Stimulated activated CD8-positive, alpha-beta memory T cell treated with anti-CD3 and anti-CD28 coated beads, Interleukin-12 subunit alpha, Interleukin-12 subunit beta, amount 100 ng/mL, for 4 hours (primary cell): ENCODE data around the gene TCF4.
A peak's percentile ranks its signal among the peaks of the same experiment; 100 is the strongest.

ENCODE experiments used
- DNase-seq: peaks from one replicate; pipeline ENCODE4 v3.0.0-alpha.2; 2020; ENCODE audit warnings: low read depth

Gene TCF4

GRCh38 chr18:55588111-55588869 lies at the start of gene TCF4:
Gene TCF4 (minus strand): TSS chr18:55588192. CDS start chr18:55587116, 1,076 bp downstream.
- DNase-seq = no peak

DNA sequence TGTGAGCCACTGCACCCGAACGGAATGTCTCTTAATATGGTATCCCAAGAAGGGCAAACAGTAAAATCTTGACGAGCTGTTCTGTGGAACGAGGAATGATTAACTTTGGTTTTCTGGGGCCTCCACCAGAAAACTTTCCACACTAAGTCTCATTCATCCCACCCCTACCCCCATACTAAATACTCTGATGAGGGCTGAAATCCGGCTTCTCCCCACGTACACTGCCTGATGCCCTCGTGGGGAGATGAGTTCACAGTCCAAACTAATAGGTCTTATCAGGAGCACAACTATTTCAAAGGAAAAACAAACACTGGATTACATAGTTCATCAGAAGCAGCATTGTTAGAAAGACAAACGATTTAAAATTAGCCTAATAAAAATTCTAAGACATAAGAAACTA lies 49.2 kb upstream of the TCF4 start:
- DNase-seq = no peak

DNA sequence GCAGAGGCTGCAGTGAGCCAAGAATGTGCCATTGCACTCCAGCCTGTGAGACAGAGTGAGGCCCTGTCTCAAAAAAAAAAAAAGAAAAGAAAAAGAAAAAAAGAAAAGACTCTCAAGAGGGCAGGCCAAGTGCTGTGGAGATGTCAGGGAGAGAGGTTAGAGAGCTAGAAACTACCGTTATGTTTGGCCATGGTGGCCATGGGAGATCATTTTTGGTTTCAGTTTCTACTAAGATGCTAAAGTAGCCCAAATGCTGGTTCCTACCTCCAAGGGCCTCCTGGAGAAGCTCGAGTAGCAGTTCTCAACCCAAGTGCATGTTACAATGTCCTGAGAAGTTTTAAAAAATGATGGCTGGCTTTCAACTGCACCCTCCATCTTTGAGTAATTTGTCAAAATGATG lies 47.4 kb upstream of the TCF4 start:
- DNase-seq = no peak

- DNase-seq = no peak
Observed at GRCh38 chr18:55634545-55634944, 46.6 kb upstream of the TCF4 start.

GRCh38 chr18:55633032-55633431 lies 45.0 kb upstream of the TCF4 start:
- DNase-seq = no peak

DNA sequence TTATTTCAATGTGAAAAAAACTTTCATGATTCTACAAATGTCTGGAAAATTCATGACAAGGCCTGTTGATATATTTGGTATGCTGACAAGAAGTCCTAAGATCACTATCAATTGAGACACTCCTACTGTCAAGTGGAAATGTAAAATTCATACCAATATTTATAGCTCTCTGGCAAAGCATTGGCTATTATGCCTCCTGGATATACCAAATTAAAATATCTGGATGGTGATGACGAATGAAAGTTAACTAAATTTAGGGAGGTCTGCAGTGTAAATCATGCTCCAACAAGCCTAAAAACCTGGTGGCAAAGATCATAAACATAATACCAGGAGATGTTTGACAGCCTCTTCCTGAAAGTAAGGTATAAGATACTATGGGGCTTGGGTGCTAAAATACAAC lies 41.1 kb upstream of the TCF4 start:
- no peak for DNase-seq

DNA sequence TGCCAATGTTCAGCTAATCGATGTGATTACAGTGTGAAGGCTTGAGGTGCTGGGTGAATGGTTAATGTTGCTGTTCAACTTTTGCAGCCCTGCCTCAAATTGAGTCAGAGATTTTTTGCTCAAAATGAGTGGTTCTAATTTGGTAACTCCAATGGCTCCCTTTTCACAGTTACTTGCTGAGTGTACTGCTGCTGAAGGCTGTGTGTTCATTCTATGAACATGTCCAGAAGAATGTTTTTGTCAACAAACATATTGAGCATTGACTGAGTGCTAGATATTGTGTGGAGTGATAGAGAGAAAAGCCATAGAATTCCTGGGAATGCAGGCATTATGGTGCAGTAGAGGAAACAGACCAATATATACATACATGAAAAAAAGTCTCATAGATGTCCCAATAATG lies 39.0 kb upstream of the TCF4 start:
- DNase-seq = no peak

DNA sequence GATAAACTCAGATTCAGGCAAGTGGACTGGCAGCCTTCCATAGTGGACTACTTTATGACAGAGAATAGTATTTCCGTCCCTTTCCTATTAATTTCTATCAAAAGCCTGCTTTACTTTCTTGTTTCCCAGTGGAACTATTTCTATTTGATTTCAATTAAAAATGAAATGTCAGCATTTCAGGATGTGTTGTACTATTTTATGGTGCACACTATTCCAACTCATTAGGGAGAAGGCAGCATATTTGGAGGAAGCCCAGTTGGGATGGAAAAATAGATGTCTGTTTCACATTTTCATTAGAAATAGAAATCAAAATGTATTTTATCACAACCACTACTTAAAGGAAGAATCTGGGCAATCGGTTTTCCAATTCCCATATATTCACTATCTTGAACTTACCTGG lies 37.9 kb upstream of the TCF4 start:
- DNase-seq = no peak

GRCh38 chr18:55623626-55624025 lies 35.6 kb upstream of the TCF4 start:
- DNase-seq = no peak

GRCh38 chr18:55610506-55610905 lies 22.5 kb upstream of the TCF4 start:
- no peak for DNase-seq

GRCh38 chr18:55609160-55609825 lies 21.3 kb upstream of the TCF4 start:
- DNase-seq = no peak

GRCh38 chr18:55608497-55608896 lies 20.5 kb upstream of the TCF4 start:
- DNase-seq = no peak

GRCh38 chr18:55607773-55608172 lies 19.8 kb upstream of the TCF4 start:
- DNase-seq = no peak

DNA sequence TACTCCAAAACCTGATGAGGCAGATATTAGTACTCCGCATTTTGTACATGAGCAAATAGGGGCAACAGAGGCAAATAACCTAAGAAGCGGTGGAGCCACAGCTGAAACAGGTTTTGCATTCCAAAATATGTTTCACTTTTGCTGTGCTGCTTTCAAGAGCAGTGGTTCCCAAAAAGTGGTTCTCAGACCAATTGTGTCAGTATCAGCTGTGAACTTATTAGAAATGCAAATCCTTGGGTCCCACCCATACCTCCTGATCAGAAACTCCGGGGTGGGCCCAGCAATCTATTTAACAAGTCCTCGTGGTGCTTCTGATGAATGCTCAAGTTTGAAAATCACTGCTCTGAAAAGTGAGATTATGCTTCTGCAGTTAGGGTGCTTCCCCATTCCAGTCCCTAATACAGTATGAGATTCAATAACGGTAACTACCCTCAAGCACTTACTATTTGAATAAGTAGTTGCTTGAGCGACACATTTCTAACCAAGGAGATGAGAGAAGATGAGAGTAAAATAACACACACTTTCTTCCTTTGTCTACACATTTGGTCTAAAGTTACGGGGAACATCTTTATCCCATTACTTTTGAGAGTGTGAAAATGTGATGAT lies 17.8 kb upstream of the TCF4 start:
- DNase-seq = no peak

DNA sequence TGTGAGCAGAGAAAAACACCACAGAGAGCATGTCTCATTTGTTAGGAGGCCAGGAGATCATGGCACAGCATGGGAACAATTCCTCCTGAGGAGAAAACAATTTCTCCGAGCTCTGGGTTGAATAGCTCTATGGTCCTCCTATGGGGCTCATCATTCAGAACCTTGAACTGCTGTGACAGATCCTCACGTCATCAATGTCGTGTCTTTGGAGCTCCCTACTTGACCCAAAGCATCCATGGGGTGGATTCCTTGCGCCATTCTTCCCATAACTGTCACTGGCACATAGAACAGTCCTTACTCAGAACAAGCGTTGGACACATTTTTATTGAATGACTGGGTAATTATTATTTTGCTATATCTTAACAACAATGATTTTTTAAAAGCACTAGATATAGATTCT lies 15.8 kb upstream of the TCF4 start:
- DNase-seq = no peak

DNA sequence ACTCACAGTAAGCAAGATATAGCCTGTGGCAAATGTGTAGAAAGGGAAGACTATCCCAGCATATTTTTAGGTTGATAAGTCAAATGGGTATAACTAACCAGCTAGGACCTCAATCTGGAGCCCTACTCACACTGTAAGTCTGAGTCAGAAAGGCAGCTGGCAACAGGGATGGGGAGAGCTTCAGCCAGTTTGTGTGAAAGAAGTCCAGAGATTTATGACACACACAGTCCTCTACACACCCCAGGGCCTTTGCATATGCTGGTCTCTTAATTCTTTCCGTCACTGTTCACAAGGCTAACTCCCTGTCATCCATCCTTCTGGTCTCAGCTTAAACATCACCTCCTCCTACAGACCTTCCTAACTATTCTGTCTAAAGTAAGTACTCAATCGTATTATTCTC lies 5.9 kb upstream of the TCF4 start:
- DNase-seq = no peak

DNA sequence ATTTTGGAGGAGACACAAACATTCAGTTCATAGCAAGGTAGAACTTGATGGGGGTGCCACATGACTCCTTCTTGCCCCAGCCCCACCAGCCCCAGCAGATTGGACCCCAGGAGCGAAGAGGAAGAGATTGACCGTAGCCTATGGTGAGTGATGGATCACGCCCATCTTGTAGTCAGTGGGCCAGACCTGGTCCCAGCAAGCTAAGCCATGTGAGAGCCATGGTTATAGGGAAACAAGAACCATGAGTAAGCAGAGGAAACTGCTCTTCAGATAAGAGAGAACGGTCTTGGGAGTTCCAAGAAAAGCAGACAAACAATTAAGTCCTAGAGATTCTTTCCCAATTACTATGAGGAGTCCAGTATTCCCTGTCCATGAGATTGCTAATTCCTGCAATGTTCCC lies 4.6 kb upstream of the TCF4 start:
- no peak for DNase-seq

GRCh38 chr18:55592106-55592505 lies 4.1 kb upstream of the TCF4 start:
- DNase-seq = no peak

DNA sequence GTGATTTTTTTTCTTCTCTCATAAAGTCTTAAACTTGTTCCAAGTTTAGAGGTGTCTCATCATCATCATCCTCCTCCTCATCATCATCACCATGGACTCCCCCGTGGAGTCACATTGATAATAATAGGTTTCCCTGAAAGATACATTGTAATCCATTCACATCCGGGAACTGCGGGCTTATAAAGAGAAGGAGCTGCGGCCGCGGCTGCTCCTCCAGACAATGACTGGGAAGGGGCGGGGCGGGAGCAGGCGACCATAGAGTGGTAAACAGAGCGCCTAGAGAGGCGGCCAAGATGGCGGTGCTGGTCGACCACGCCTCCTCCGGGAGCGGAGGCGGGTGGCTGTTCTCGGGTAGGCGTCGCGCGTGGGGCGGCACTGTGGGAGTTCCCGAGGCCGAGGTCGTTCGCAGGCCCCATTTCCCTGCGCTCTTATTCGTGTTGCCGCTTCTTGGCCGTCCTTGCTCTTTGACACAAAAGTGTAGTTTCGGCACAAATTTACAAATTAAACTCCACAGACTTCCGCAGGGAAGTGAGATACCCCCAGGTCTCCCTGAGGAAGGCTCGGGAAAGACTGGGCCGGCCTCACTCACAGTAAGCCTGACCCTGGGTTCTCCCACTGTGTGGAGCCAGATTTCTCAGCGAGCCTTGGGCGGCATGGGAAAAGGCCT lies 1.8 kb upstream of the TCF4 start:
- peak; percentile 58 for DNase-seq

DNA sequence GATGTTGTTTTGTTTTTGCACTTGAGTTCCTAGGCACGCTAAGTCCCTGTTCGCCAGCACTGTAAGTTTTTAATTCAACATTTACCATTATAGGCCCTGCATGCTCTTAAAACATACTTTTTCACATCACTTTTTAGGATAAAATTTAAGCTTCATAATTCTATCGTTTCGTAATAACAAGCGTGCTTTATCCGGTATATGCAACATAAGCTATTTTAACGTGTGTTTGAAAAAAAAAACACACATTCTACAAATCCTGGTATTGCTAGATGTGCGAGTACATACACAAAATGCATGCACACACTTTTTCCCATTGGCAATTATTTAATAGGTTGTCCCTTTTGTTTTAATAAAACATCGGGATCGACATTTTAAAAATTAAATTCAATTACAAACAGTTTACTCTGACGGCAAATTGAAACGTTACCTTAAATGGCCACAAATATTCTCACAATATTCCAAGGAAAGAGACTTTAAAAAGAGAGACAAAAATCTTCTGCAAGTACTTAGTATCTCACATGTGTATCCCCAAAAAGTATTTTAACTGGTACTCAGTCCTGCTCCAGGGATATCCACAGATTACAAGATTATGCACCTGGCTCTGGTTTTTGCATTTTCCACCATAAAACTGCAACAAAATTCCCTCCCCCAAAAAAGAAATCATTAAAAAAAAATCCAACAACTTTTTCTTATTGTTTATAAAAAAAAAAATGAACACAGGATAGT lies 1.0 kb upstream of the TCF4 start:
- no peak for DNase-seq

GRCh38 chr18:55587418-55588110 lies 428 bp downstream of the TCF4 start:
- DNase-seq = no peak
